HL-60/S4 treated with retinoic acid at 250 ng/mL for 4 days and 3 days (cell line): Measurements from ENCODE around the gene DKKL1.

Experiments used
- in situ Hi-C: fragments of 300-500 bp; cut with MboI; formaldehyde crosslinking; loops from 2 replicates; pipeline ENCODE4 v1.7.0; 2022; ENCODE audit warnings: low sequenced_read_pairs

The DKKL1 gene

DNA sequence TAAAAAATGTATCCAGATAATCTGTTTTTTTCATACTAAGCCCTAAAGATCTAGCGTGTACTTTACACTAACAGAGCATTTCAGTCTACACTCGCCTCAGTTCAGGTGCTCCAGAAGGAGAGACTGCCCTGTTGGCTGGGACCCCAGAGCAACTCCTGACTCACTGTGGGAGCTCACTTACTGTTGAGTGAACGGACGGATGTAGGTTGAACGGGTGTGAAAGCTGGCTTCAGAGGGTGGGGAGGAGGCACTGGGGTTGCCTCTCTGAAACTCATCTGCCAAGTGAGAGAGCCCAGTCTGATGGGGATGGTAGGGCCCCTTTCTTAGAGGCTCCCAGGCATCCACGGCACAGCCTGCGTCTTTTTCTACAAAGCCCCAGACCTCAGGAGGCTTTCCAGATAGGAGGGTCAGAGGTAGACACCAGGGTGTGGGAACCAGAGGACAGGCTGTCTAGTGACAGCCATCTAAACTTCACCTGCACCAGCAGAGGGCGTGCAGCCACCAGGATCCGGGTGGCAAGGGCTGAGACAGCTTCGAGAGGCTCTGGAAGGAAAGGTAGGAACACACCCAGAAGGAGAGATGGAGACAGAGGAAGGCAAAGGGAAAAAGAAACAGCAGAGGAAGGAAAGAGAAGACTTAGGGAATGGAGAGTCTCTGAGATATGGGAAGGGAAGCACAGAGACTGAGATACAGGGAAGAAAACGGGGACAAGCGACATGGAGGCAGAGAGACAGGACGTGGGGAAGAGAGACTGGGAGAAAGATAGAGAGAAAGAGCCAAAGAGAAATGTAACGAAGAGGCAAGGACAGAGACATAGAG lies 28.1 kb downstream of the DKKL1 start:
- in situ Hi-C loops = loop anchor here (5.0 kb wide), 1 partner anchor 51 kb away; the partner anchor contains the start of gene SLC17A7

DNA sequence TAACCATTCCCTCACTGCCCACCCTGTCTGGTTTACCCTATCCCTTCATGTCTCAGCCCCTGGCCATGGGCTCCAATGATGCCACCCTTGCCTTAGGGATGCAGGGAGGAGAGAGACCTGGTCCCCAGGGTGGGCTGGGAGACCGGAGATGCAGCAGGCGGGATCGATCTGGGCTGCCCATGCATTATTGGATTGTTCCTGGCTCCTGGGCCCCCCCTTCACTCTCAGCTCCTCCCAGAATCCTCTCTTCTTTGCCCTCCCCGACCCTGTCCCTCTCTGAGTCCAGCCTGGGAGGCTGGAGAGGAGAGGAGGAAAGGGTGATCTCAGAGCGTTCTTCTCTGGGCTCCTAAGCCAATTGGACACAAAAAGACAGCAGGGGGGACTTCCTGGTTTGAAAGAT lies 30.2 kb downstream of the DKKL1 start:
- in situ Hi-C loops = loop anchor here (5.0 kb wide), 1 partner anchor 48 kb away; the partner anchor contains the start of gene SLC17A7

DNA sequence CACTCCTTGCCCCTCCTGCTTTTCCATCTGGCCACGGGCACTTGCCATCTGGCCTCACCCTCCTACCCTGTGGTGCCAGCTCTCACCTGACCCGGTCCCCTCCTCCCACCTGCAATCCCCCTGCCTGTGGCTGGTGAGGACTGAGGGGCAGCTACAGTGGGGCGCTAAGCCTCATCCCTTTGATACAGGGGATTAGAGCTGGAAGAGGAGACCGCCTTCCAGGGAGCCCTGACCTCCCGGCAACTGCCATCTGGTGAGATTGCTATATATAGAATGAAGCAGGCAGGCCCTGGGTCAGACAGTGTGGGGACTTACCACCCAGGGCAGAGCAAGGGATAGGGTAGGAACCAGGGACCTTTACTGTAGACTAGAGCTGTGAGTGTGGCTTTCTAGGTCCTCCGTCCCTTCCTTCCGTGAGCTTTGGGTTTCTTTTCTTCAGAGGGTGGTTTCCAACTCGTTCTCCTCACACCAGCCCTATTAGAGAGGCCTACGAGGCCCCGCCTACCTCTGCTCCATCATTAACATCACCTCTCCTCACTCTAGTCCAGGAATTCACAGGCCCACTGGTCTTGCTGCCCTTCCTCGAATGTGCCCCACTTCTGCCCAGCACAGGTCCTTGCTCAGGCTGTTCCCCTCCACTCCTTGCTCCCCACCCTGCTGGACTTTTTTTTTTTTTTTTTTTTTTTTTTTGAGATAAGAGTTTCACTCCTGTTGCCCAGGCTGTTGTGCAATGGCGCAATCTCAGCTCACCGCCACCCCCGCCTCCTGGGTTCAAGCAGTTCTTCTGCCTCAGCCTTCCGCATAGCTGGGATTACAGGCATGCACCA lies 32.1 kb downstream of the DKKL1 start:
- in situ Hi-C loops = no loop called here

GRCh38 chr19:49396738-49397505 lies 33.2 kb downstream of the DKKL1 start:
- in situ Hi-C loops = no loop called here

DNA sequence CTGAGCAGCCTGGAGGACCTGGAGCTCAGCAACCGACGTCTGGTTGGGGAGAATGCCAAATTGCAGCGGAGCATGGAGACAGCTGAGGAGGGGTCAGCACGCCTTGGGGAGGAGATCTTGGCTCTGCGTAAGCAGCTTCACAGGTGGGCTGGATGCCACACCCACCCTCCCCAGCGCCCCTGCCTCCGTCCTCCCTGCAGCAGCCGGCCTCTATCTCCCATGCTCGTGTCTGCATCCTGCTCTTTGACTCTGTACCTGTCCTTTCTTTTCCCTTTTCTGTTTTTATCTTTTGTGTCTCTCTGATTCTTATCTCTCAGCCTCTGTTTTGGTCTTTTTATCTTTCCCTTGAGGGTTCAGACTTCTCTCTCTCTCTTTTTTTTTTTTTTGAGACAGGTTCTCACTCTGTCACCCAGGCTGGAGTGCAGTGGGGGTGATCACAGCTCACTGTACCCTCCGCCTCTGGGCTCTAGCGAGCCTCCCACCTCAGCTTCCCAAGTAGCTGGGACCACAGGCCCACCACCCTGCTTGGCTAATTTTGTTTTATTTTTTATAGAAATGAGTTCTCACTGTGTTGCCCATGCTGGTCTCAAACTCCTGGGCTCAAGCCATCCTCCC lies 34.4 kb downstream of the DKKL1 start:
- in situ Hi-C loops = no loop called here

DNA sequence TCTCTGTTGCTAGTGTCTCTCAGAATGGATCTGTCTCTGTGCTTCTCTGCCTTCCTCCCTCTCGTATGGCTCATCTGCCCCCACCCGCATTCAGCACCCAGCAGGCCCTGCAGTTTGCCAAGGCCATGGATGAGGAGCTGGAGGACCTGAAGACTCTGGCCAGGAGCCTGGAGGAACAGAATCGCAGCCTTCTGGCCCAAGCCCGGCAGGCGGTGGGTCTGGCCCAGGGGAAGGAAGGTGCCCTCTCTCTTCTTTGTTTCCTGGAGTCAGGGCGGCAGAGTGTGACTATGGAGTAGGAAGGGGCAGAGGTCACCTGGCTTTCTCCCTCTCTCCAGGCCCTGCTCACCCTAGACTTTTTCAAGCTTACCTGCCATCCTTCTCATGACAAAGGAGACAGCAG lies 35.3 kb downstream of the DKKL1 start:
- in situ Hi-C loops = no loop called here

GRCh38 chr19:49400029-49400428 lies 36.4 kb downstream of the DKKL1 start:
- in situ Hi-C loops = no loop called here

DNA sequence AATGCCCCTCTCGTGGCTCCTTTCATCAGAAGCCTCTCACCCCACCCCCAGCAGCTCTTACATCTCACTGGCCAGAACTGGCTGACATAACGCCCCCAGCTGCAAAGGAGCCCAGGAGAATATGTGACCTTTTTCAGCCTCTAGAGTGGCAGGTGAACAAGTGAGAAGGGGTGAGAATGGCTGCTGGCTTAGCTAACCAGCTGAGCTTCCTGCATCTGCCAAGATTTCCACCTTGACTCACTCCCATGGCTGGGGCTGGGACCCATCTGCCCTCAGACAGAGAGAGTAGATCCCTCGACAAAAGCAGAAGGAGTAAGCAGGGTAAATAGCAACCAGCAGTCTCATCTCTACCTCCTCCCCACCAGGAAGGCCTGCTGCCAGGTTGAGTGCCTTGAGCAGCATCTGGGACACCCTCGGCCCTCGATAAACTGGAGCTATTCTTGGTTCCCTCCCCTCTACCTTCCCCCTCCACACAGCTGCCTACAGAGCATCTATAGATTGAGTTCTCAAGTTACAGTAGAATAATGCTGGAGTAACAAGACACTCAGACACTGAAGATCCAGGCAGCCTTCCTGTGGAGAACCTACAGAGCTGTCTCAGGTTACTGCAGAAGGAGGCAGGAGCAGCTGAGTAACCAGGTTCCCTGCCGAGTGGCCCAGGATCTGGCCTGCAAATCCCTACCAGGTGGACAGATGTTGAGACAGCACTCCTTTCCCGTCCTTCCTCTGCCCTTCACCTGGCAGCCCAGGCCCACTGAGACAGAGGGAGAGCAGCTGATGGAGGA lies 39.9 kb downstream of the DKKL1 start:
- in situ Hi-C loops = no loop called here

- in situ Hi-C loops = no loop called here
Measured at GRCh38 chr19:49407079-49407478, 43.4 kb downstream of the DKKL1 start.

DNA sequence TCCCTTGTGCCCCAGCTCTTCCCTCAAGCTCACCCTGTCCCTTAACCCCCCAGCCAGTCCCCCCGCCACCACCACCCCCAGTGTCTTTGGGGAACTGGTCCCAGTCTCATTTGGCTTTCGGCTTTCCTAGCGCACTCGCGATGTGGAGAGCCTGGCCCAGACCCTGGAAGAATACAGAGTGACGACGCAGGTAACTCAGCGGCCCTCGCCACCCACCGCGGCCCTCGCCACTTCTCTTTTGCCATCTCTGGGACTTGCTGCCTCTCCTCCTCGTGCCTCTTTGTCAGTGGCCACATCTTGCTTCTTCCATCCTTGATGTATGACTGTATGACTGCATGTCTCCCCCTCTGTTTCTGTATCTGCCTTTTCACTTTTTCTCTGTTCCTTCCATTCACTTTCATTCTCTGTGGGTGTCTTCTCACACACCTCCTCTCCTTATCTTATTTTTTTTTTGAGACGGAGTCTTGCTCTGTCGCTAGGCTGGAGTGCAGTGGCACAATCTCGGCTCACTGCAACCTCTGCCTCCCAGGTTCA lies 43.9 kb downstream of the DKKL1 start:
- in situ Hi-C loops = no loop called here

GRCh38 chr19:49408816-49409440 lies 45.3 kb downstream of the DKKL1 start:
- in situ Hi-C loops = no loop called here

GRCh38 chr19:49409441-49410029 lies 45.9 kb downstream of the DKKL1 start:
- in situ Hi-C loops = no loop called here

DNA sequence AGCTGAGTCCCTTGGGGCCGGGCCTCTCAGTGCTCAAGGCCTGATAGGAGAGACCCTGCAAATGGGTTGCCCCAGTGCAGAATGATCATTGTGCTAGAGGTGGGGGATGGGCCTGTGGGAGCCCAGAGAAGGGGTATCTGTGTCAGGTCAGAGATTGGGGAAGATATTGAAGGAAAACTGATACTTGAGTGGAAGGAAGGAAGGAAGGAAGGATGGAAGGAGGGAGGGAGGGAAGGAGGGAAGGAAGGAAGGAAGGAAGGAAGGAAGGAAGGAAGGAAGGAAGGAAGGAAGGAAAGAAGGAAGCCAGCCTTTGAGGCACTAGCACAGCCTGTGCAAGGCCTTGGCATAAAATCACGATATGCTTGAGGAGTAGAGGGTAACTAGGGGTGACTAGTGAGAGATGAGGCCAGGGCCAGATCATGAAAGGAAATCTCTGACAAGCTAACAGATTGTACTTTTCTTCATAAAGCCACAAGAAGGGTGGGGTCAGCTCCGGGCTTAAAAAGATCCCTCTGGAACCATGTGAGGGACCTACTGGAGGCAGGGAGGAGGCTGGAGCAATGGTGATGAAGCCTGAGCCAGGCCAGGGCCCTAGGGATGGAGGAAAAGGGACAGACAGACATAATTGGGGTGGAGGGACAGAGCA lies 48.1 kb downstream of the DKKL1 start:
- in situ Hi-C loops = no loop called here

- in situ Hi-C loops = no loop called here
Measured at GRCh38 chr19:49413348-49413747, 49.7 kb downstream of the DKKL1 start.

DNA sequence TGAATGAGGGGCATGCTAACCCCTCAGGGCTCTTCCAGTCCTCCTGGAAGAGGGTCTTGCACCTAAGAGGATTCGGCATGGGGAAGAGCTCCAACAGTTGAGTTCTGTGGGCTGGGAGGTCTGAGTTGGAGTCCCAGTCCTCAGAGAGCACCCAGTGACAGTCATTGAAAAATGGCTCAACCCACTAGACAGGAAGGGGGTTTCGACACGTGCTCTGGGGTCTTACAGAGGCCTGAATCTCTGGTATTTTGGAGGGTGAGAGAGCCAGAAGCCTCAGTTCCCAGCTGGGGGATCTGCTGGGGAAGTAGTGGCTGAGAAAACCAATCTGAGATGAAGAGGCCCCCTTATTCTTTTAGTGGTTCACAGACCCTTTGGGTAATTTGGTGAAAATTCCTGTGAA lies 50.6 kb downstream of the DKKL1 start:
- in situ Hi-C loops = no loop called here

DNA sequence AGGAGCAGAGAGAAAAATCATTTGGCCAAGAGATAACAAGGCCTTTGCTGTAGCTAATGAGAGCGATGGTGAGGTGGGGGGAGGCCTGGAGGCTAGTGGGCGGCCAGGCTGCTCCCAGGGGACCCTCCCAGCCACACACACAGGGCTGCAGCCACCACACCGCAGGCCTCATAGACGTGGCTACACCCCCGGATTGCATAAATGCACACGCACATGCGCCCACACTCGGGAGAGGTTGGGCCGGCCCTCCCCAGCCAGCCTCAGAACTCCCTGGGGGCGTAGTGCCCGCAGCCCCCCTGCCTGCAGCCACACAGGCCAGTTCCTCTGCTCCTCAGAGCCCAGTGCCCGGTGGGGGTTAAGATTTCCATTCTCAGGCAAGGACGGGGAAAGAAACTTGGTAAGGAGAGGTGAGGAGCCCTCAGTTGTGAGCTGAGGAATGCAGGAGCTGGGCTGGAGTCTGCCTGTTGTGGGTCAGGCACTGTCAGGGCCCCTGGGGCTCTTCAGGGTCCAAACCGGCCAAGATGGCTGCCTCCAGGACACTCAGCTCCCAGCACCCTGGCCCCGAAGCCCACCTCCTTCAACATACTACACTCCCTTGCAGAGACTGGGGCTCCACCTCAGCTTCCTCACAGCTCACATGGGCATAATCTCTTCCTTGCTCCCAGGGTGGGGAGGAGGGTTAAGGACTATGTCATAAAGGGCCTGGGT lies 51.6 kb downstream of the DKKL1 start:
- in situ Hi-C loops = no loop called here

- in situ Hi-C loops = no loop called here
Measured at GRCh38 chr19:49415810-49416200, 52.1 kb downstream of the DKKL1 start.

GRCh38 chr19:49417088-49417487 lies 53.4 kb downstream of the DKKL1 start:
- in situ Hi-C loops = no loop called here
